ENCODE measurements around the gene ARHGAP22. TPM values are rescaled to one million over a fixed set of nuclear protein-coding genes. Genes with fewer than 3 reads are reported as not detected.

The ARHGAP22 gene
- total RNA-seq, 1 donor from 2014 or later, result 6.2 TPM

- DNase-seq (ENCODE audit: low read depth), result no peak
- Histone ChIP-seq H3K36me3 (ENCODE audit: insufficient read depth, low read length) (no peaks in the 10 kb centered on the region), H3K79me2 (ENCODE audit: insufficient read depth, low read length) (no peaks in the 10 kb centered on the region), H3K4me3 (ENCODE audit: insufficient read depth, low read depth, low read length) (no peak overlapping the region), H3K4me1 (ENCODE audit: insufficient read depth, low read length) (peaks cover 14% of the 10 kb centered on the region), H3K4me2 (ENCODE audit: low read length) (no peak overlapping the region), H2AFZ (ENCODE audit: low read depth, low read length) (no peak overlapping the region), H3K9me3 (ENCODE audit: insufficient read depth, low read depth, low read length) (no peaks in the 10 kb centered on the region), H4K20me1 (ENCODE audit: insufficient read depth, low read length) (no peaks in the 10 kb centered on the region), H3K27me3 (ENCODE audit: insufficient read depth, low read length) (no peaks in the 10 kb centered on the region), H3K27ac (ENCODE audit: low read depth, low read length) (no peak overlapping the region), H3K9ac (ENCODE audit: low read length) (no peak overlapping the region)
- no peak overlapping the region for H3K4me3 Mint-ChIP-seq (ENCODE audit: unreplicated experiment)
- TF ChIP-seq EZH2 (IDR thresholded peaks at IDR 0.05; ENCODE audit: insufficient read depth, low read length) (no peak), CTCF (IDR thresholded peaks at IDR 0.05; ENCODE audit: insufficient read depth, low read depth, low read length) (no peak)
- peaks cover 8% of the 10 kb centered on the region for H3K4me1 Mint-ChIP-seq (ENCODE audit: low read depth, unreplicated experiment)
- H3K27me3 Mint-ChIP-seq (ENCODE audit: low read depth, unreplicated experiment), result peaks cover 4% of the 10 kb centered on the region
- peaks cover 5% of the 10 kb centered on the region for H3K9me3 Mint-ChIP-seq (ENCODE audit: unreplicated experiment)
- FAIRE-seq, result peak; percentile 47
- no peak overlapping the region for H3K27ac Mint-ChIP-seq (ENCODE audit: unreplicated experiment)
- peaks cover 2% of the 10 kb centered on the region for H3K36me3 Mint-ChIP-seq (ENCODE audit: low read depth, unreplicated experiment)
These were observed 11.6 kb upstream of the ARHGAP22 start for GRCh38 chr10:48616436-48616835.

- H3K27ac ChIP-seq (ENCODE audit: low read depth, low read length), result no peak overlapping the region
- peaks cover 7% of the 10 kb centered on the region for H3K9me3 Mint-ChIP-seq (ENCODE audit: unreplicated experiment)
- H3K27ac Mint-ChIP-seq (ENCODE audit: unreplicated experiment), result no peak overlapping the region
- peak; percentile 36 for DNase-seq (ENCODE audit: low read depth)
- peaks cover 2% of the 10 kb centered on the region for H3K36me3 Mint-ChIP-seq (ENCODE audit: low read depth, unreplicated experiment)
- H3K4me1 ChIP-seq (ENCODE audit: insufficient read depth, low read length), result peaks cover 14% of the 10 kb centered on the region
- peaks cover 9% of the 10 kb centered on the region for H3K4me1 Mint-ChIP-seq (ENCODE audit: low read depth, unreplicated experiment)
- no peak overlapping the region for H3K4me2 ChIP-seq (ENCODE audit: low read length)
- no peak overlapping the region for H3K4me3 ChIP-seq (ENCODE audit: insufficient read depth, low read depth, low read length)
- H3K4me3 Mint-ChIP-seq (ENCODE audit: unreplicated experiment), result no peak overlapping the region
- no peaks in the 10 kb centered on the region for H4K20me1 ChIP-seq (ENCODE audit: insufficient read depth, low read length)
- peak; percentile 45 for TF ChIP-seq CTCF (IDR thresholded peaks at IDR 0.05; ENCODE audit: insufficient read depth, low read depth, low read length)
- TF ChIP-seq EZH2 (IDR thresholded peaks at IDR 0.05; ENCODE audit: insufficient read depth, low read length), result no peak
- H3K27me3 ChIP-seq (ENCODE audit: insufficient read depth, low read length), result no peaks in the 10 kb centered on the region
- peak; percentile 77 for FAIRE-seq
- H3K36me3 ChIP-seq (ENCODE audit: insufficient read depth, low read length), result no peaks in the 10 kb centered on the region
- no peak overlapping the region for H2AFZ ChIP-seq (ENCODE audit: low read depth, low read length)
- H3K27me3 Mint-ChIP-seq (ENCODE audit: low read depth, unreplicated experiment), result peaks cover 9% of the 10 kb centered on the region
- H3K79me2 ChIP-seq (ENCODE audit: insufficient read depth, low read length), result no peaks in the 10 kb centered on the region
- no peak overlapping the region for H3K9ac ChIP-seq (ENCODE audit: low read length)
- no peaks in the 10 kb centered on the region for H3K9me3 ChIP-seq (ENCODE audit: insufficient read depth, low read depth, low read length)
These were observed 9.9 kb upstream of the ARHGAP22 start for GRCh38 chr10:48614481-48615390.

DNA sequence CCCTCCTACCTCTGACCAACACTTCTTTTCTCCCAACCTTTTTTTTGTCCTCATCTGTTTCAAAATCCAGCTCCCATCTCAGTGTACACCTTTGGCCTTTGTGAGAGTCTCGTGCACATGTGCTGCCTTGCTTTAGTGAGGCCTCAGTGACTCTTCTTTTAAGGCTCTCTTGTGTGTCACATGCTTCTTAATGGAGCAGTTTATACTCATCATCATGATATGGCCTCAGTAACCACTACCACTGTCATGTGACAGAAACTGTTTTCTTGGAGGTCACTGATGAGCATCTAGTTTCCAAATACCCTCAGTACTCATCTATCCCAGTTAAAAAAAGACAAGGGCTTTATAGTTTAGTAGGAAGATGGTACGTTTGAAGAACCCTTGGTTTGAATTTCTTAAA is 8.1 kb upstream of the ARHGAP22 start:
- peaks cover 2% of the 10 kb centered on the region for H3K36me3 Mint-ChIP-seq (ENCODE audit: low read depth, unreplicated experiment)
- Histone ChIP-seq H3K27ac (ENCODE audit: low read depth, low read length) (no peak overlapping the region), H3K4me1 (ENCODE audit: insufficient read depth, low read length) (peaks cover 19% of the 10 kb centered on the region), H4K20me1 (ENCODE audit: insufficient read depth, low read length) (no peaks in the 10 kb centered on the region), H3K4me2 (ENCODE audit: low read length) (peak overlapping the region; percentile 51), H2AFZ (ENCODE audit: low read depth, low read length) (no peak overlapping the region), H3K4me3 (ENCODE audit: insufficient read depth, low read depth, low read length) (no peak overlapping the region), H3K9me3 (ENCODE audit: insufficient read depth, low read depth, low read length) (no peaks in the 10 kb centered on the region), H3K79me2 (ENCODE audit: insufficient read depth, low read length) (no peaks in the 10 kb centered on the region), H3K9ac (ENCODE audit: low read length) (no peak overlapping the region), H3K36me3 (ENCODE audit: insufficient read depth, low read length) (no peaks in the 10 kb centered on the region), H3K27me3 (ENCODE audit: insufficient read depth, low read length) (no peaks in the 10 kb centered on the region)
- H3K27ac Mint-ChIP-seq (ENCODE audit: unreplicated experiment), result no peak overlapping the region
- H3K9me3 Mint-ChIP-seq (ENCODE audit: unreplicated experiment), result peaks cover 7% of the 10 kb centered on the region
- FAIRE-seq, result no peak
- H3K27me3 Mint-ChIP-seq (ENCODE audit: low read depth, unreplicated experiment), result peaks cover 9% of the 10 kb centered on the region
- no peak for TF ChIP-seq CTCF (IDR thresholded peaks at IDR 0.05; ENCODE audit: insufficient read depth, low read depth, low read length)
- TF ChIP-seq EZH2 (IDR thresholded peaks at IDR 0.05; ENCODE audit: insufficient read depth, low read length), result no peak
- no peak overlapping the region for H3K4me3 Mint-ChIP-seq (ENCODE audit: unreplicated experiment)
- no peak for DNase-seq (ENCODE audit: low read depth)
- peaks cover 9% of the 10 kb centered on the region for H3K4me1 Mint-ChIP-seq (ENCODE audit: low read depth, unreplicated experiment)

Data from astrocyte (in vitro differentiated cells and primary cell).